HL-60 (cell line): ENCODE results near the gene TJP2.

Source experiments
- DNase-seq, 2 experiments: peaks; one replicate each; pipeline ENCODE4 v3.0.0-alpha.2; 2010 to 2020; ENCODE audit warnings: low read depth in 1 of 2, low spot score in 1 of 2
- H3K27ac ChIP-seq: fragments of 250-450 bp; sonication (Bioruptor Pico); replicated peaks from 2 replicates; pipeline ENCODE4 v1.5.1; 2020; ENCODE audit warnings: mild to moderate bottlenecking, moderate library complexity
- H3K27me3 ChIP-seq: fragments of 250-450 bp; sonication (Bioruptor Pico); 2 replicates; pipeline ENCODE4 v1.5.1; 2021; ENCODE audit warnings: mild to moderate bottlenecking, moderate library complexity; ENCODE audit not compliant: insufficient read depth, poor library complexity, severe bottlenecking
- H3K4me3 ChIP-seq: replicated peaks from 2 replicates; pipeline ENCODE4 v1.5.1; 2011; ENCODE audit warnings: mild to moderate bottlenecking, control low read depth, low read length; ENCODE audit not compliant: insufficient read depth
- GABPA ChIP-seq: IDR thresholded peaks from 2 replicates; pipeline ENCODE4 v1.6.1; 2012; ENCODE audit warnings: low read depth
- POLR2AphosphoS5 ChIP-seq: IDR thresholded peaks from 2 replicates; pipeline ENCODE4 v1.6.1; 2012; ENCODE audit warnings: low read depth
- SPI1 ChIP-seq: IDR thresholded peaks from 2 replicates; pipeline ENCODE4 v1.6.1; 2012; ENCODE audit warnings: low read depth, mild to moderate bottlenecking, borderline replicate concordance
- TF ChIP-seq, protein P1 (sequence below): IDR thresholded peaks from 2 replicates; pipeline ENCODE4 v1.6.1; 2012; ENCODE audit warnings: low read depth; ENCODE audit not compliant: insufficient replicate concordance
- TF ChIP-seq, protein P2 (sequence below): IDR thresholded peaks from one replicate; pipeline ENCODE4 v1.5.1; 2011; ENCODE audit warnings: low read length, control low read depth, inconsistent platforms; ENCODE audit not compliant: insufficient read depth

The TJP2 gene

DNA sequence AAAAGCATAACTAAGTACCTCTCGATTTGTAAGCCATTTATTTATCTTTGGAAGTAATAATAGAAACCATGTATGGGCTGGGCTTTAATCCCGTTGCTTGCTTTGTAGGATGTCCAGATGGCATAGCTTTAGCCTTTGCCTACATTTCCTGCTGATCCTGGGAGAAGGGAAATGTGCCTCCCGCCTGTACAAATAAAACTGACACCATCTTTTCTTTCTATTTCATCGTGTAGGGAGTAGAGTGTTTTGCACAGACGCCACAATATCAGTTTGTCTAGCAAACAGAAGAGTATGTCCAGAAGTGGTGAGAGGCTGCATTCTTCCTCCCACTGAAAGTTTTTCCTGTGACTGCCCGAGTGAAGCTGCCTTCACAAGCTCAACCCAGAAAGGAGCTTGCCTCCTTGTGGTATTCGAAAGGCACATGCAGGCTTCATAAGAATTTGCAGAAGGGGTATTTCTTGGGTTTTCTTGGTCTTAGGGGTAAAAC, 24.7 kb upstream of the TJP2 start:
- Histone ChIP-seq H3K27me3 (no peaks in the 10 kb centered on the region), H3K27ac (no peak overlapping the region), H3K4me3 (no peak overlapping the region)
- no peak for DNase-seq
- TF ChIP-seq, protein P1, sequence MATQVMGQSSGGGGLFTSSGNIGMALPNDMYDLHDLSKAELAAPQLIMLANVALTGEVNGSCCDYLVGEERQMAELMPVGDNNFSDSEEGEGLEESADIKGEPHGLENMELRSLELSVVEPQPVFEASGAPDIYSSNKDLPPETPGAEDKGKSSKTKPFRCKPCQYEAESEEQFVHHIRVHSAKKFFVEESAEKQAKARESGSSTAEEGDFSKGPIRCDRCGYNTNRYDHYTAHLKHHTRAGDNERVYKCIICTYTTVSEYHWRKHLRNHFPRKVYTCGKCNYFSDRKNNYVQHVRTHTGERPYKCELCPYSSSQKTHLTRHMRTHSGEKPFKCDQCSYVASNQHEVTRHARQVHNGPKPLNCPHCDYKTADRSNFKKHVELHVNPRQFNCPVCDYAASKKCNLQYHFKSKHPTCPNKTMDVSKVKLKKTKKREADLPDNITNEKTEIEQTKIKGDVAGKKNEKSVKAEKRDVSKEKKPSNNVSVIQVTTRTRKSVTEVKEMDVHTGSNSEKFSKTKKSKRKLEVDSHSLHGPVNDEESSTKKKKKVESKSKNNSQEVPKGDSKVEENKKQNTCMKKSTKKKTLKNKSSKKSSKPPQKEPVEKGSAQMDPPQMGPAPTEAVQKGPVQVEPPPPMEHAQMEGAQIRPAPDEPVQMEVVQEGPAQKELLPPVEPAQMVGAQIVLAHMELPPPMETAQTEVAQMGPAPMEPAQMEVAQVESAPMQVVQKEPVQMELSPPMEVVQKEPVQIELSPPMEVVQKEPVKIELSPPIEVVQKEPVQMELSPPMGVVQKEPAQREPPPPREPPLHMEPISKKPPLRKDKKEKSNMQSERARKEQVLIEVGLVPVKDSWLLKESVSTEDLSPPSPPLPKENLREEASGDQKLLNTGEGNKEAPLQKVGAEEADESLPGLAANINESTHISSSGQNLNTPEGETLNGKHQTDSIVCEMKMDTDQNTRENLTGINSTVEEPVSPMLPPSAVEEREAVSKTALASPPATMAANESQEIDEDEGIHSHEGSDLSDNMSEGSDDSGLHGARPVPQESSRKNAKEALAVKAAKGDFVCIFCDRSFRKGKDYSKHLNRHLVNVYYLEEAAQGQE = no peak
- TF ChIP-seq, protein P2, sequence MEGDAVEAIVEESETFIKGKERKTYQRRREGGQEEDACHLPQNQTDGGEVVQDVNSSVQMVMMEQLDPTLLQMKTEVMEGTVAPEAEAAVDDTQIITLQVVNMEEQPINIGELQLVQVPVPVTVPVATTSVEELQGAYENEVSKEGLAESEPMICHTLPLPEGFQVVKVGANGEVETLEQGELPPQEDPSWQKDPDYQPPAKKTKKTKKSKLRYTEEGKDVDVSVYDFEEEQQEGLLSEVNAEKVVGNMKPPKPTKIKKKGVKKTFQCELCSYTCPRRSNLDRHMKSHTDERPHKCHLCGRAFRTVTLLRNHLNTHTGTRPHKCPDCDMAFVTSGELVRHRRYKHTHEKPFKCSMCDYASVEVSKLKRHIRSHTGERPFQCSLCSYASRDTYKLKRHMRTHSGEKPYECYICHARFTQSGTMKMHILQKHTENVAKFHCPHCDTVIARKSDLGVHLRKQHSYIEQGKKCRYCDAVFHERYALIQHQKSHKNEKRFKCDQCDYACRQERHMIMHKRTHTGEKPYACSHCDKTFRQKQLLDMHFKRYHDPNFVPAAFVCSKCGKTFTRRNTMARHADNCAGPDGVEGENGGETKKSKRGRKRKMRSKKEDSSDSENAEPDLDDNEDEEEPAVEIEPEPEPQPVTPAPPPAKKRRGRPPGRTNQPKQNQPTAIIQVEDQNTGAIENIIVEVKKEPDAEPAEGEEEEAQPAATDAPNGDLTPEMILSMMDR = no peak
- no peak for TF ChIP-seq POLR2AphosphoS5
- no peak for TF ChIP-seq GABPA
- TF ChIP-seq SPI1 = no peak

DNA sequence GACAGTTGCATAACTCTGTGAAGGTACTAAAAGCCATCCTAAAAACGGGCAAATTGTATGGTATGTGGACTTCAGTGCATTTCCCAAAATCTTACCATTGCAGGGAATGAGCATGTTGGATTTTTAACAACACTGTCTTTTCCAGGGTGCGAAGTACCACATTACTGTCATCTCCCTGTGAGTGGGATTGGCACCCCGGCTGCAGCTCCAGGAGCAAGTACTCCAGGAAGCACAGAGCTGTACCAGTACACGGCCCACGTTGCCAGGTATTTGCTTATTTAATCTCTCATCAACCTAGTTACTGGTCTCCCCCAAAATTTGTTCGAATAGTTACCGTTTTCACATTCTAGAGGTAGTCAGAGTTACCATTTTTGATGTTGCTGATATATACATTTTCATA, 22.6 kb upstream of the TJP2 start:
- TF ChIP-seq SPI1 = no peak
- TF ChIP-seq, protein P1 = no peak
- no peak for TF ChIP-seq POLR2AphosphoS5
- TF ChIP-seq, protein P2 = no peak
- TF ChIP-seq GABPA = no peak
- Histone ChIP-seq H3K27ac (no peak overlapping the region), H3K27me3 (no peaks in the 10 kb centered on the region), H3K4me3 (no peak overlapping the region)
- no peak for DNase-seq

DNA sequence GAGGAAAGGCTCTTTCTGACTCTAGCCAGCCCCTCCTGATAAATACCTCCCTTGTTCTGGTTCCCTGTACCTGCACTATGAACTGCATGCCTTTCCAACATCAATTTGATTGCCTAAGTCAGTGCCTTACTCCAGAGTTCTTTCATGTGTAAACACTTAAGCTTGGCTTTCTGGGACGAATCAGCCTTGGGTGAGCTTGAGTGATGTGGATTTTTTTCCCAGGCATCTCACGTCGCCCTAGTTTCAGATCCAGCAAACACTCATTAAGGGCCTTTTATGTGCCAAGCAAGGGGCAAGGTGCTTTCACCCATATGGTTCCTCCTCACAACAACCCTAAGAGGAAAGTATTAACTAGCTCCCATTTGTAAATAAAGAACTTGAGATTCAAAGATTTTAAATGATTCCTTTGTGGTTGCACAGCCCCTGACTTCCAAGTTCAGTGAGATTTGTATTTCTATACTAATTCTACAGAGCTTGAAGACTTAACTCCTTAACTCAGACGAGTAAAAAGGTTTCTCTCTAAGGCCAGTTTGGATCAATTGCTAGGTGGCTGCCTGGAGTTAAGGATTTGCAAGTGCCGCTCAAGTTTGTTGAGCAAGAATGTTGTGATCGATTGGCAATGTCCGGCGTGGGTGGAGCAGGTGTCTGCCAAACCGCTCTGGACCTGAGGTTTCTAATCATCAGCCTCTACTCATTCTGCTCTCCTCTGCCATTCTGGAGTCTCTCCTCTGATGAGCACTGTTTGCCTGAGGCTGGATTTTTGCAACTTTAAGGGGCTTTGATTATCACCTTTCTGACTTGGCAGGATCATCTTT, 20.2 kb upstream of the TJP2 start:
- no peak overlapping the region for H3K27ac ChIP-seq
- H3K4me3 ChIP-seq = no peak overlapping the region
- H3K27me3 ChIP-seq = no peaks in the 10 kb centered on the region
- TF ChIP-seq, protein P2 = no peak
- TF ChIP-seq GABPA (no peak), SPI1 (no peak), POLR2AphosphoS5 (no peak)
- TF ChIP-seq, protein P1 = no peak
- no peak for DNase-seq
